HG02798 (cell line): ENCODE measurements around the gene FSTL3.
"Not testable (repeated sequence)": the region's sequence is repeated elsewhere in the genome, so short reads cannot be mapped to it uniquely, and the experiment has no call there.

Experiments used
- ATAC-seq: cut with Tn5 transposase; IDR thresholded peaks from one replicate; pipeline ENCODE4 v1.9.1; 2021; ENCODE audit warnings: mild to moderate bottlenecking; ENCODE audit not compliant: unreplicated experiment, poor library complexity

FSTL3 gene

DNA sequence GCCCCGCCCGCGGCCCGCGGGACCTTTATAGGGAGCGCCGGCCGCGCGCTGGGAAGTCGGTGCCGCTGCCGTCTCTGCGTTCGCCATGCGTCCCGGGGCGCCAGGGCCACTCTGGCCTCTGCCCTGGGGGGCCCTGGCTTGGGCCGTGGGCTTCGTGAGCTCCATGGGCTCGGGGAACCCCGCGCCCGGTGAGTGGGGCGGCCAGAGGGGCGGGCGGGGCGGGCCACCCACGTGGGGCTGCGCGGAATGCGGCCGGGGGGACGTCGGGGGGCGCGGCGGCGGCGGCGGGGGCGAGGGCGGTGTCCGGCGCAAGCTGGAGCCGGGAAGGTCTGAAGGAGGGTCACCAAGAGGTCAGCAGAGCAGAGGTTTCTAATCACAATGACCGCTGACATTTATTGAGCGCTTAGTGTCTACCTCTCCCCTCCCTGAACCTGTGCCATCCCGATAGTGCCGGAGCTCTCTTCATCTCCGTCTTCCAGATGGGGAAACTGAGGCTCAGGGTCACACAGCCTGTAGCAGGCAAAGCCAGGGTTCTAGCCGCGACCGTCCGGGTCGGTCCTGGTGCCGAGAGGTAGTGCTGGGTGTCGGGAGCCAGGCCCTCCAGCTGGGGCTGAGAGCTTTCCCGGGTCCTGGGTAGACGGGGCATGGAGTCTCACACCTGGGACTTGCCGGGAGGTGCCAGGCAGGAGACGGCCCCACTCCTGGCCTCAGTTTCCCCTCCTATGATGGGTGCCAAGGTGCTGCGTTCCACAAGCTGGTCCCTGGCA is at the start of gene FSTL3:
Gene FSTL3, plus strand, starts transcription at position 54 of the 767 bp plus-strand sequence. Its CDS starts 32 bp downstream, at position 86.
- no peak for ATAC-seq

DNA sequence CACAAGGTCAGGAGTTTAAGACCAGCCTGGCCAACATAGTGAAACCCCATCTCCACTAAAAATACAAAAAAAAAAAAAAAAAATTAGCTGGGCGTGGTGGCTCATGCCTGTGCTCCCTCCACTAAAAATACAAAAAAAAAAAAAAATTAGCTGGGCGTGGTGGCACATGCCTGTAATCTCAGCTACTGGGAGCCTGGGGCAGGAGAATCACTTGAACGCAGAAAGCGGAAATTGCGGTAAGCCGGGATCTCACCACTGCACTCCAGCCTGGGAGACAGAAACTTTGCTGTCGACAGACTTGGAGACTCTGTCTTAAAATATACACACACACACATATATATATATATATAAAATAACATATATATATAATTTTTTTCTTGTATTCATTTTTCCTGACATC is 49.6 kb upstream of the FSTL3 start:
- not testable (repeated sequence) for ATAC-seq

DNA sequence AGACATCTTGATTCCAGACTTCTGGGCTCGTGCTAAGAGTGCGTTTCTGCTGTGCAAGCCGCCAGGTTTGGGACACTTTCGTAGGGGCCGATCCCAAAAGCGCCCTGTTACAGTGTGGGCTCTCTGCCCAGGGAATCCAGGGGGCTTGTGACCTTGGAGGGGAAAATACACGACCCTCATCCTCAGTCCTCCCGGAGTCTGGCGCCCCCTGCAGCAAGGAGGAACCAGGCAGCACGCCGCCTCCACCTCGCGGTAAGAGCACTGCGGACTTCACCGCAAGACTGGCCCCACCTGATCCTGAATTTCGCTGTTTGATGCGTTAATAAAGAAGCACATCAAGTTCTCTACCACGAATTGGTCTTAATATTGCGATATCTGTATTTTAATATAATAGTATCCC is 48.0 kb upstream of the FSTL3 start:
- no peak for ATAC-seq

- not testable (repeated sequence) for ATAC-seq
Measured at GRCh38 chr19:629515-629914, 46.7 kb upstream of the FSTL3 start.

DNA sequence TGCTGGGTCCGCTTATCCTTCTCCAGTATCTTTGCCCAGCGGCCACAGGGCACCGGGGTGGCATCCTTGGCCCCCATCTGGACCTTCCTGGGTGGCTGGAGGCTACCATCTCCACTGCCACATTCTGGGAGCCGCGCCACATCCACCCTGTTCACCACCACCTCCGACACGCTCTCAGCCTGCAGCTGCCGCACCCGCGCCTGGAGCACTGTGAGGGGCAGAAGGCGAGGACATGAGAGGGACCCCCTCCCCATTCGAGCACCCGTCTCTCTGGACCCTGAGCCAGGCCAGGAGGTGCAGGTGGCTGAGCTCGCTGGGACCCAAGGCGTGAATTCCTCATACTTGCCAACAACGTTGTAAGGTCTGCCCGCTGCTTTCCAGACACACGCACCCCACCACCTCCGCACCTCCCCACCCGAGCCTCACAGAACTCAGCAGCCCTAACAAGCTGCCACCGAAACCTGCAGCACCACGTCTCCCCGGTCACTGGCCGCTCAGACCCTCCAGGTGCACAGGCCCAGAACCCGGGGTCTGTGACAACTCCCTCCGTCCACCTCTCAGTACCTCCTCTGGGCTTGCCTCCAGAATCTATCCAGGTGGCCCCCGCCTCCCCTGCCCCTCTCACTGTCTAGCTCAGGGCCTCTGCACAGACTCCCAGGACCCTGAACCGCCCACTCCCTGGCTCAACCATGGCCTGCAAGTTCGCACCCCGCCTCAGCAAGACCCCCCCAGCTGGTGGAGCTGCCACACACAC is 46.1 kb upstream of the FSTL3 start:
- no peak for ATAC-seq

- ATAC-seq: peak; percentile 10
Measured at GRCh38 chr19:632579-633067, 43.6 kb upstream of the FSTL3 start.

GRCh38 chr19:633068-633785 is 43.0 kb upstream of the FSTL3 start, which contains the start of gene POLRMT:
TSS of gene POLRMT (minus strand) at chr19:633537. CDS start at chr19:633512, 25 bp downstream.
- peak; percentile 96 for ATAC-seq

DNA sequence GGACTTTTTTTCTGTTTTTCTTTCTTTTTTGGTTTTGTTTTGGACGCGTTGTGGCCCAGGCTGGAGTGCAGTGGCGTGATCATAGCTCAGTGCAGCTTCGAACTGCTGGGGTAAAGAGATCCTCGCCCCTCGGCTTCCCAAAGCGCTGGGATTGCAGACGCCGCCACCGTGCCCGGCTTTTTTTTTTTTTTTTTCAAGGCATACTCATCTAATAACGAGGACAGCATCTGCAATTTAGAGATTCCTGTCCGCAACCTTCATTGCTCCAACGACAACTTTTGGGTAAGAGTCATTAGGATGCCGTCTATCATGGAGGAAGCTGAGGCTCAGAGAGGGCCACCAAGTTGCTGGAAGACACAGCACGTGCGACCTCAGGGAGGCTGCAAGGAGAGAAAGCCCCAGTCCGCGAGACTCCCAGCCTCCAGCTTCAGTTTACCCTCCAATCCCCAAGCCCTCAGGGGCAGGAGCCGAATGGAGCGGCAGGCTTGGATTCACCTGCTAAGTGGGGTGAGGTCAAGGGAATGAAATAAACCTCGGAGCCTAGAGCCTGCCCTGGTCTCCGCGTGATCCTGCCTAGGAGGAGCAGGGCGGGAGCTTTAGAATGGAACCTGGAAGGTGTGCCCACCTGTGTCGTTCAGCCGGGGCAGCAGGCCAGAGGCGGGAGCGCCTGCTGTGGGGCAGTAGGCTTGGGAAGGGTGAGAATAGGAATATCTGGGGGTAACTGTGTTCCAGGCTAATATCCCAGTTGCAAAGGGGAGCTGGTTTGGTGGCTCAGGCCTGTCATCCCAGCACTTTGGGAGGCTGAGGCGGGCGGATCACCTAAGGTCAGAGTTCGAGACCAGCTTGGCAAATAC is 42.2 kb upstream of the FSTL3 start:
- no peak for ATAC-seq

- ATAC-seq: no peak
Measured at GRCh38 chr19:634975-635652, 41.1 kb upstream of the FSTL3 start.

DNA sequence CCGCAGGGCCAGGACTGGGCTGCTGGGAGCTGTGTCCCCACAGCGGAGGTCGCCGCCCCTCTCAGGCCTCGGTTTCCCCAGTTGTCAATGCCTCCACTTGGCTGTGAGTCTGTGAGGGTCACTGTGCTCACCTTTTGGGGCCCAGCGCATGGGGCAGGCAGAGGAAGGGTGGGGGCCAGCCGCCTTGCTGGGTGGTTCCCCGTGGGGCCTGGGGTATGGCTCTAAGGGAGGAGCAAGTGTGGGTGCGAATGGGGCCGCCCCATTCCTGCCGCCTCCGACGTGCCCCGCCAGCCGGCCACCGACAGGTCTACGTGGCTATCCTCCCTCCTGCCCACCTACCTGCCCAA is 37.3 kb upstream of the FSTL3 start:
- ATAC-seq: no peak

DNA sequence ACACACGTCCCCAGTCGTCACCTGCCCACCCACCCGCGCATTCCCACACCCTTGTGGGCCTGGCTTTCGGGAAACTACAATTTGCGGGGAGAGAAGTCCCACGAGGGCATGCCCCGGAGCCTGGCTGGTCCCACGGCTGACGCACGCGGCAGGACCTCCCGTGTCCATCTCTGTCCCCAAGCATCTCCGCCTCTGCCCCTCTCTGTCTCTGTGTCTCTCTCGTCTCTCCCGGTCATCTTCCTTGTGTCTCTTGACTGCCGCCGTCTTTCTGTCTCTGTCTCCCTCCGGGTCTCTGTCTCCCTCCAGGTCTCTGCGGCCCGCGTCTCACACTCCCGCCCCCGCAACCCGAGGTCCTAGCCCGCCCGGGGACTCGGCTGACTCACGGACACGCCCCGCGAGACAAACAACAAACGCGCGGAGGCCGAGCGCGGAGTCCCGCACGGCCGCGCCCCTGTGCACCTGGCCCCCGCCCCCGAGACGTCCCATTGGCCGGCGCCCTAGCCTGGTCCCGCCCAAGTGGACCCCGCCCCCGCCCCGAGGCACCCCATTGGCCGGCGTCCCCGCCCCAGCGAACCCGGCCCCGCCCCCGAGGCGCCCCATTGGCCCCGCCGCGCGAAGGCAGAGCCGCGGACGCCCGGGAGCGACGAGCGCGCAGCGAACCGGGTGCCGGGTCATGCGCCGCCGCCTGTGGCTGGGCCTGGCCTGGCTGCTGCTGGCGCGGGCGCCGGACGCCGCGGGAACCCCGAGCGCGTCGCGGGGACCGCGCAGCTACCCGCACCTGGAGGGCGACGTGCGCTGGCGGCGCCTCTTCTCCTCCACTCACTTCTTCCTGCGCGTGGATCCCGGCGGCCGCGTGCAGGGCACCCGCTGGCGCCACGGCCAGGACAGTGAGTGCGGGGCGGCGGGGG is 36.7 kb upstream of the FSTL3 start, which contains the start of gene FGF22:
Gene FGF22, plus strand, starts transcription at position 627 of the 908 bp plus-strand sequence. Its CDS starts 47 bp downstream, at position 674.
- ATAC-seq: peak; percentile 75

DNA sequence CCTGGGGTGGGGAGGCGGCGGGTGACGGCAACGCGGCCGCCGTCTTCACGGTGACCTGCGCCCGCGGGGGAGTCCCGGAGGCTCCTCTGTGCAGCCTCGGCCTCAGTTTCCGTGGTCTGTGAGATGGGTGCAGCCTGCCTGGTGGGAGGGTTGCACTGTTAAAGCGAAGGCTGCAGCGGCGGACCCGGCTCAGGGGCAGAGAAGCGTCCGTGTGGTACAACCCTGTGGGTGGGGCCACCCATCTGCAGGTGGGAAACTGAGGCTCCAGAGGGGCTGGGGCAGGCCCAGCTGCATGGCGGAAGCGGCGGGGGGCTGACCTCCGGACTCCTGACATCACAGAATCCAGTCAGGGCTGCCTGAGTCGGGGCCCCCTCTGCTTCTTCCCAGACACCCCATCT is 36.0 kb upstream of the FSTL3 start:
- ATAC-seq: no peak

- no peak for ATAC-seq
Measured at GRCh38 chr19:640606-641189, 35.5 kb upstream of the FSTL3 start.

GRCh38 chr19:641702-642101 is 34.5 kb upstream of the FSTL3 start:
- no peak for ATAC-seq

GRCh38 chr19:642767-643727 is 33.1 kb upstream of the FSTL3 start:
- no peak for ATAC-seq

DNA sequence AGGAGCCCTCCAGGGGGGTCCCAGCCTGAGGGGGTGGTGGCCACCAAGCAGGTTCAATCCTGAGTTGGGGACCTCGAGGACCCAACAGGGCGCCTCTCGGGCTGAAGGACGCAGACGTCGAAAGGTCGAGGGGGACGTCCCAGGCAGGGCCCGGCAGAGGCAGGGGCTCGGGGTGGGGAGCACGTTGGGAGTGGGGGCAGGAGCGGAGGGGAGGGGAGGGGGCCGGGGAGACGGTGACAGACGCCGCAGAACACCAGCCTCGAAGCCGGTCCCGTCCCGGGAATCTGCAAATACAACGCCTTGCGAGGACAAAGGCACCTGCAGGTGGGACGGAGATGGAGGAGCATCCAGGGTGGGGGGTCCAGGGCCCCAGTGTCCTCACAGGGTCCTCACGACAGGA is 32.5 kb upstream of the FSTL3 start:
- ATAC-seq: no peak

GRCh38 chr19:644363-644762 is 31.8 kb upstream of the FSTL3 start:
- ATAC-seq: no peak
